IPS-15b (cell line): ENCODE measurements around the gene CDR2.
"Not testable (repeated sequence)": the region's sequence is repeated elsewhere in the genome, so short reads cannot be mapped to it uniquely, and the experiment has no call there.

Source experiments
- H3K27me3 ChIP-seq: one replicate; pipeline ENCODE4 v1.6.1; 2013; ENCODE audit warnings: low read length; ENCODE audit not compliant: control insufficient read depth, insufficient read depth
- H3K36me3 ChIP-seq: one replicate; pipeline ENCODE4 v1.6.1; 2013; ENCODE audit warnings: low read length; ENCODE audit not compliant: control insufficient read depth, insufficient read depth
- H3K4me1 ChIP-seq: one replicate; pipeline ENCODE4 v1.6.1; 2013; ENCODE audit warnings: mild to moderate bottlenecking, low read length; ENCODE audit not compliant: control insufficient read depth, insufficient read depth
- H3K4me3 ChIP-seq: one replicate; pipeline ENCODE4 v1.5.1; 2013; ENCODE audit warnings: low read depth, low read length
- H3K9ac ChIP-seq: one replicate; pipeline ENCODE4 v1.6.1; 2013; ENCODE audit warnings: low read depth, mild to moderate bottlenecking, low read length
- H3K9me3 ChIP-seq: one replicate; pipeline ENCODE4 v1.6.1; 2013; ENCODE audit warnings: mild to moderate bottlenecking, low read length; ENCODE audit not compliant: control insufficient read depth, insufficient read depth

The CDR2 gene

GRCh38 chr16:22311520-22311919 lies 62.9 kb downstream of the CDR2 start:
- Histone ChIP-seq H3K36me3 (peaks cover 65% of the 10 kb centered on the region), H3K4me3 (no peak overlapping the region), H3K9me3 (no peaks in the 10 kb centered on the region), H3K27me3 (no peaks in the 10 kb centered on the region), H3K4me1 (no peaks in the 10 kb centered on the region), H3K9ac (no peak overlapping the region)

GRCh38 chr16:22308824-22309520 lies 65.4 kb downstream of the CDR2 start:
- Histone ChIP-seq H3K36me3 (peaks cover 64% of the 10 kb centered on the region), H3K4me3 (no peak overlapping the region), H3K9ac (no peak overlapping the region), H3K9me3 (no peaks in the 10 kb centered on the region), H3K27me3 (no peaks in the 10 kb centered on the region), H3K4me1 (no peaks in the 10 kb centered on the region)

DNA sequence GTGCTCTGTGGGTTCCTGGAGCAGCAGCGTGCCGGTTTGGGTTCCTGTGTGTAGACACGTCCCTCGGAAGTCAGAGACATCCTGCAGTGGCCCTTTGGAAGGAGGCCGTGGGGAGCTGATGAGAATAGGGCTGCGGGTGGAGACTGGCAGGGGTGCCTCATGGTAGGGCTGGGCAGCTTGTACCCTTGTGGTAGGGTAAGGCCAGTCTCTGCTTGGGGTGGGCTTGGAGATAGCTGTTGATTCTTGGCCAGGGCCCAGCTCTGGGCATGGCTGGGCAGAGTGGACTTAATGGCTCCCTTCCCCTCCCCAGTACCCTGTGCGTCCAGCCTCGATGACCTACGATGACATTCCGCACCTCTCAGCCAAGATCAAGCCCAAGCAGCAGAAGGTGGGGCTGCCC lies 66.6 kb downstream of the CDR2 start:
- Histone ChIP-seq H3K4me1 (no peaks in the 10 kb centered on the region), H3K27me3 (no peaks in the 10 kb centered on the region), H3K9me3 (no peaks in the 10 kb centered on the region), H3K4me3 (no peak overlapping the region), H3K9ac (no peak overlapping the region), H3K36me3 (peaks cover 61% of the 10 kb centered on the region)

GRCh38 chr16:22306788-22307187 lies 67.6 kb downstream of the CDR2 start:
- Histone ChIP-seq H3K27me3 (no peaks in the 10 kb centered on the region), H3K4me3 (no peak overlapping the region), H3K36me3 (peaks cover 54% of the 10 kb centered on the region), H3K9me3 (no peaks in the 10 kb centered on the region), H3K4me1 (no peaks in the 10 kb centered on the region), H3K9ac (no peak overlapping the region)

DNA sequence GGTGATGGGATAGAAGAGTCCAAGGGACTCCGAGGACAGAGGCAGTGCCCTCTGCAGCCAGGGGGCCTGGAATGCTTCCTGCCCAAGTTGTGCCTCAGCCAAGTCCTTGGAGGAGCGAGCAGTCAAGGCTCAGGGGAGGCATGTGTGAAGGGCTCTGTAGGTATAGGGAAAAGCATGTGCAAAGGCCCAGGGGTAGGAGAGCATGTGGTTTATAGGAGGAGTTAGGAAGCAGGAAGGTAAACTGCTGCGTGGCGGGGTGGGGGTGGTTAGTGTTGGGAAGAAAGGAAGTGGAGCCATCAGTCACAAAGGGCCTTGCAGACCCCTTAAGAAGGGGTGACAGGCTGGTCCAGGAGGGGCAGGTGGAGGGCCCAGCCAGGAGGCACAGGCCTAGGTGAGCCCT lies 70.0 kb downstream of the CDR2 start:
- Histone ChIP-seq H3K4me1 (no peaks in the 10 kb centered on the region), H3K9me3 (no peaks in the 10 kb centered on the region), H3K4me3 (no peak overlapping the region), H3K27me3 (no peaks in the 10 kb centered on the region), H3K9ac (no peak overlapping the region), H3K36me3 (peaks cover 47% of the 10 kb centered on the region)

DNA sequence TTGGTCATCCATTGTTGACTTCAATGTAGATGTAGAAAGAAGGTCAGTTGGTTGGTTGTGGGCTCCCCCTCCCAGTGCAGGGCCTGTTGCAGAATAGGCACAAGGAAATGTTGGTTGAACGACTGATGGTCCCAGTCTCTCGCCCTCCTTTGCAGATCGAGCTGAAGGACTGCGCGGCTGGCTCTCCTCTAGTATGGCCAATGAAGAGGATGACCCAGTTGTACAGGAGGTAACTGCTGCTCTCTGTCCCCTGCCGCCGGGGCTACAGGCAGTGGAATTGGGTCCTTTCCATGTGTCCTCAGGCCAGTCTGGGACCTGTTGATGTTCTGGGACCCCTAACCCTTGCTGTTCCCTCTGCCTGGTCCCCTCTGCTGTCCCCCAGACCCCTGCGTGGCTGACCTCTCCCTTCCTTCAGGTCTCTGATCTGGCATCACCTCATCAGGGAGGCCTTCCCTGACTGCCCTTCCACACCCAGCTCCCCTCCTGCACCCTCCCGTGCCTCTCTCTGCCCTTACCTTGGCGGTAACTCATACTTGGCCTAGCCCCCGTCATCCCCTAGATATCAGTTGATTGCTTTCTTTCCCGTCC lies 71.5 kb downstream of the CDR2 start:
- Histone ChIP-seq H3K4me3 (no peak overlapping the region), H3K27me3 (no peaks in the 10 kb centered on the region), H3K9ac (no peak overlapping the region), H3K9me3 (no peaks in the 10 kb centered on the region), H3K4me1 (no peaks in the 10 kb centered on the region), H3K36me3 (peaks cover 34% of the 10 kb centered on the region)

- not testable (repeated sequence) for H3K9me3 ChIP-seq, H3K4me3 ChIP-seq, H3K4me1 ChIP-seq, H3K27me3 ChIP-seq, H3K9ac ChIP-seq
- peaks cover 24% of the 10 kb centered on the region for H3K36me3 ChIP-seq
These were observed 73.0 kb downstream of the CDR2 start for GRCh38 chr16:22301423-22301822.

DNA sequence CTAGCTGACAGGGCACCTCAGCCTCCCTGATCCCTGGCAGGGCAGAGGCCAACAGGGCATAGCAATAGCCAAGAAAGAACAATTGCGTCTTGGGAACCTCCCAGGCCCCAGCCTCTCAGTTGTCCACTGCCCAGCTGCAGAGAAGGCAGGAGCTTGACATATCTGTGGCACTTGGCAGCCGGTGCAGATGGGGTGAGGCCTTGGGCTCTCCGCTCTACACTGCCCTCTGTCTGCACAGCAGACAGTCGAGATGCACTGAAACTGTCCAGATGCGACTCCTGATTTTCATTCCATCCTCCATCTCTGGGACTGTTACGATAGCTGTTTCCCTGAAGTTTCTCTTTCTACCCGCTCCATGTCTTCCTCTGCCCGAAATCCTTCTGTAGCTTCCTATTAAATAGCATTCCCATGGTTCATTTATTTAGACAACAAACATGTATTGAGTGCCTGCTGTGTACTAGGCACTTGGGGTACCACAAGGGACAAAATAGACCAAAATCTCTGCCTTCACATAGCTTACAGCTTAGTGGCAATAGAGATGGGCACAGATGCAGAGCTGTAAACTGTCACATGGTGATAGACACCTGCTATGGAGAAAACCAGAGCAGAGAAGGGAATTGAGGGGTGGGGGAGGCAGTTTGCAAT lies 73.9 kb downstream of the CDR2 start:
- Histone ChIP-seq H3K27me3 (no peaks in the 10 kb centered on the region), H3K36me3 (peaks cover 23% of the 10 kb centered on the region), H3K9me3 (no peaks in the 10 kb centered on the region), H3K4me1 (no peaks in the 10 kb centered on the region), H3K9ac (no peak overlapping the region), H3K4me3 (no peak overlapping the region)

GRCh38 chr16:22299036-22299435 lies 75.4 kb downstream of the CDR2 start:
- H3K9ac ChIP-seq, result no peak overlapping the region
- H3K4me1 ChIP-seq, result no peaks in the 10 kb centered on the region
- peaks cover 10% of the 10 kb centered on the region for H3K36me3 ChIP-seq
- no peaks in the 10 kb centered on the region for H3K27me3 ChIP-seq
- no peaks in the 10 kb centered on the region for H3K9me3 ChIP-seq
- no peak overlapping the region for H3K4me3 ChIP-seq

GRCh38 chr16:22297871-22298733 lies 76.3 kb downstream of the CDR2 start:
- Histone ChIP-seq H3K4me1 (no peaks in the 10 kb centered on the region), H3K27me3 (no peaks in the 10 kb centered on the region), H3K4me3 (peak overlapping the region; percentile 90), H3K9ac (peak overlapping the region; percentile 92), H3K36me3 (peaks cover 4% of the 10 kb centered on the region), H3K9me3 (no peaks in the 10 kb centered on the region)

DNA sequence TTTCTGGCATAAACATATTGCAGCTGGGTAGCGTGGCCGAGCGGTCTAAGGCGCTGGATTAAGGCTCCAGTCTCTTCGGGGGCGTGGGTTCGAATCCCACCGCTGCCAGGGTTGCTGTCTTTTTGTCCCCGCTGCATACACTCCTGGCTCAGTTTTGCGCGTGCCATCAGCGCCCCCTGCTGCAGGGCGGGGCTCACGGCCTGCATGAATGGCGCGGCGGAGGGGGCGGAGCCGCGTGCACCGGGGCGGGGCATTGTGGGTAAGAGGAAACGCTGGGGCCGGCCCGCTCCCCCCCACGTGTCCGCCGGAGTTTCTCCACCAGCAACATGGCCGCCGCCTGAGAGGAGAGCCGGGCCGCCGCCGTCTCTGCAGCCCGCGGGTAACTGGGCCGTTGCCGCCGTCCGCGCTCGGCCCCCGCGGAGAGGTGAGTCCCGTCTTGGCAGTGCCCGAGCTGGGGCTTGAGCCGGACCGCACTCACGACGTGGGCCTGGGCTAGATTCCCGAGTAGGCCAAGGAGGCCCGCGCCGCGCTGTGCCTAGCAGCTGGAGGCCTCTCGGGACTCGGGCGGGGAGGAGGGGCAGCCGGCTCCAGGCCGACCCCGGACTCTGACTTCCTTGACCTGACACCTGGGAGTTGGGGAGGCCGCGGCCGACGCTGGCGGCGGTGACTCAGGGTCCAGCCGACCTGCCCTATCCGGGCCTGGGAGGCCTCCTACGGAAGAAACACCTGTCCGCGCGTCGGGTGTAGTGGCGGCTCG lies 77.1 kb downstream of the CDR2 start, which contains the start of gene POLR3E:
TSS of gene POLR3E (plus strand) at position 296 of the 757 bp plus-strand sequence. CDS start 5,560 bp downstream, outside the sequence.
- Histone ChIP-seq H3K9ac (peak within 1 kb of the TSS; percentile 92), H3K9me3 (no peaks in the 10 kb centered on the region), H3K36me3 (no peaks in the 10 kb centered on the region), H3K4me1 (peaks cover 2% of the 10 kb centered on the region), H3K4me3 (peak within 1 kb of the TSS; percentile 90), H3K27me3 (no peaks in the 10 kb centered on the region)
